NT2/D1 (cell line): ENCODE data around the gene REEP3.

Experiments
- DNase-seq: peaks from one replicate; pipeline ENCODE4 v3.0.0-alpha.2; 2011; ENCODE audit warnings: low read depth, low spot score
- H3K27me3 ChIP-seq: 2 replicates; pipeline ENCODE4 v1.6.0; 2011; ENCODE audit warnings: mild to moderate bottlenecking; ENCODE audit not compliant: insufficient read length, insufficient read depth
- H3K36me3 ChIP-seq: 2 replicates; pipeline ENCODE4 v1.6.1; 2011; ENCODE audit warnings: mild to moderate bottlenecking, low read length, mixed read lengths; ENCODE audit not compliant: insufficient read depth, insufficient read length
- H3K4me1 ChIP-seq: 2 replicates; pipeline ENCODE4 v1.5.1; 2011; ENCODE audit not compliant: insufficient read depth, insufficient read length
- H3K4me3 ChIP-seq: 2 replicates; pipeline ENCODE4 v1.5.1; 2011; ENCODE audit warnings: low read depth; ENCODE audit not compliant: insufficient read length
- H3K9ac ChIP-seq: 2 replicates; pipeline ENCODE4 v1.6.0; 2011; ENCODE audit warnings: low read depth; ENCODE audit not compliant: insufficient read length
- H3K9me3 ChIP-seq: 2 replicates; pipeline ENCODE4 v1.5.1; 2011; ENCODE audit warnings: mild to moderate bottlenecking, low read length; ENCODE audit not compliant: insufficient read depth
- SUZ12 ChIP-seq: IDR thresholded peaks from 2 replicates; pipeline ENCODE4 v1.6.1; 2011; ENCODE audit not compliant: insufficient read length, insufficient read depth; ENCODE audit errors: extremely low read depth
- YY1 ChIP-seq: IDR thresholded peaks from 2 replicates; pipeline ENCODE4 v1.6.1; 2011; ENCODE audit not compliant: insufficient read length, insufficient read depth
- ZNF274 ChIP-seq: IDR thresholded peaks from 2 replicates; pipeline ENCODE4 v1.6.1; 2011; ENCODE audit warnings: mild to moderate bottlenecking, low read depth, low read length

Gene REEP3

DNA sequence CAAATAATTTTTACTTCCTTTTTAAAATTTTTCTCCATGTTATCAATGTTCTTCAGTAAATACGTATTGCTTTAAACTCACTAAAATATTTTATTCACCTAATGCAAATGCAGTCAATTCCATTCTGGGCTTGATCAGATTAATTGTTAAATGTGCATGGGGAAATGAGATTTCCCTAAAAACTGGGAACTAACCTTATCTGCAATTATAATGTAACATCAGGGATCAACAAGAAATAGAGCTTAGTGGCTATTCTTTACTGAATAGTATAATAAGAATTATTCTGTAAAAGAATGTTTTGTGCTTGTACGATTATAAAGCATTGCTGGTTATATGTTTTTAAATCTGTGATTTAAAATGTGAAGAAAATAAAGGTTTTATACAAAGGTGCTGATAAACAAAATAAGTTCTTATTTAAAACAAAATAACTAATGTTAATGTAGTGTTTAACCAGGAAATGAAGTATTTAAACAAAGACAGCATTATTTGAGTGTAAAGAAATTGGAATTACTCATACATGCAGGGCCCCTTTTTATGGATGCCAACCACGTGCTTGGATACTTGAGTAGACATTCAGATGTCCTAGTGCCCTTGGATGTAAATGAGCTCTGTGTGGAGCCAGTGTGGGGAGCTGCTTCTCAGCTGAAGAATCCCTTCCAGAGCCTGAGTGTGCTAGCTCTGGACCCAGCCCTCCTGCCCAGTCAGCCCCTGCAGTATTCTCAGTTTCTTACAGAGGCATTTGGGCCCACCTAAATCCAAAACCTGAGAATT is 84.2 kb downstream of the REEP3 start:
- Histone ChIP-seq H3K9ac (no peak overlapping the region), H3K4me1 (no peaks in the 10 kb centered on the region), H3K27me3 (no peaks in the 10 kb centered on the region), H3K4me3 (no peak overlapping the region), H3K9me3 (no peaks in the 10 kb centered on the region), H3K36me3 (peaks cover 10% of the 10 kb centered on the region)
- DNase-seq = peak; percentile 13
- TF ChIP-seq SUZ12 (no peak), YY1 (no peak), ZNF274 (no peak)

DNA sequence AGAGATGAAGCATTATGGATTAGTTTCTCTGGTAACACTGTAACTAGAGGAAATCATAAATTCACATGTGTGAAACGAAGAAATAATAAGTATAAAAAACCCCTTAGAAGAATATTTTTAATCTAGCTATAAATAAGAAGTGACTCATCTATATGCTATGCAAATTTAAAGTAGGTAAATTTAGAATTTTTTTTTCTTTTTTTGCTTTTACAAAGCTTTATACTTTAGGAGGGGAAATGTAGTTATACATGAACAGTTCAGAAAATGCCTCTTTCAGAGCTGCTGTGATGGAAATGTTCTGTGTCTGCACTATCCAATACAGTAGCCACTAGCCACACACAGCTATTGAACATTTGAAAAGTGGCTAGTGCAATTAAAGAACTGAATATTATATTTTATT is 87.3 kb downstream of the REEP3 start:
- DNase-seq = no peak
- TF ChIP-seq SUZ12 (no peak), ZNF274 (no peak), YY1 (no peak)
- H3K27me3 ChIP-seq = no peaks in the 10 kb centered on the region
- peaks cover 9% of the 10 kb centered on the region for H3K36me3 ChIP-seq
- no peaks in the 10 kb centered on the region for H3K9me3 ChIP-seq
- H3K4me3 ChIP-seq = no peak overlapping the region
- no peak overlapping the region for H3K9ac ChIP-seq
- no peaks in the 10 kb centered on the region for H3K4me1 ChIP-seq

DNA sequence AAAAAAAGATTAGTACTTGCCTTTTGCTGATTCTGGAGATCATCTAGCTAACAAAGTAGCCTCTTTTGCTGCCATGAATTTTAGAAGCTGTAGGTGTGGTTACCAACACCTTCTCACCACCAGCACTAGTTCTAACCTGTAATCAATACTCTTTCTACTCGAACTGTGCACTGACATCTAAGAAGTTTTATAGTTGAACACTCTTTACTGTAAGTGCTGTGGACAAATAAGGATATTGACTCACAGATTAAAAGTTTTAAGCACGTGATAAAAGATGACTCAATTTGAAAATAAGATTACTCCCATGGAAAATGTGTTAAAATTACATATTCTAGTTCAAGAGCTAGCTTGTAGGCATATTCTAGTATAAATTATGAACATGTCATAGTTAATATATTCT is 89.9 kb downstream of the REEP3 start:
- Histone ChIP-seq H3K9me3 (no peaks in the 10 kb centered on the region), H3K9ac (no peak overlapping the region), H3K27me3 (no peaks in the 10 kb centered on the region), H3K4me1 (no peaks in the 10 kb centered on the region), H3K4me3 (no peak overlapping the region), H3K36me3 (peaks cover 14% of the 10 kb centered on the region)
- no peak for DNase-seq
- TF ChIP-seq ZNF274 = no peak
- no peak for TF ChIP-seq SUZ12
- no peak for TF ChIP-seq YY1

DNA sequence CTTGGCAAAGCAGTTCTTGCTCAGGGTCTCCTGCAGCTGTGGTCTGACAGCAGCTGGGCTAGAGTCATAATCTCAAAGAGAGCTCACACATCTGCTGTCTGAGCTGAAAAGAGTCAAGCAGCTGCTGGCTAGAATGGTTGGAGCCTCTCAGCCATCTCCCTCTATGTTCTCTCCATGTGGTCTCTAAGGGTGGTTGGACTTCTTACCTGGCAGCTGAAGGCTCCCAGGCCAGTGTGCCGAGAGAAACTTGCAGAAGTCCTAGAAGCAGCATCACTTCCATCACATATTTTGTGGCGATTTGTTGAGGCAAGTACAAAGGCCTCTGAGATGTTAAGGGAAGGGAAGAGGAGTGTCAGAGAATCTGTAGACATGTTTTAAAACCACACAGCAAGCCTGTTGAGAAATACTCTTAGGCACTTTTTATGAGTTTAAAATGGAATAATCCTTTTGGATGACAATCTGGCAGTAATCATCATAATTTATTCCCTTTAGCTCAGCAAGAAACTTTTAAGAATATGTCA is 93.2 kb downstream of the REEP3 start:
- no peak for DNase-seq
- no peak overlapping the region for H3K9ac ChIP-seq
- H3K4me3 ChIP-seq = no peak overlapping the region
- no peaks in the 10 kb centered on the region for H3K27me3 ChIP-seq
- H3K36me3 ChIP-seq = peaks cover 25% of the 10 kb centered on the region
- no peaks in the 10 kb centered on the region for H3K4me1 ChIP-seq
- TF ChIP-seq YY1 (no peak), SUZ12 (no peak), ZNF274 (no peak)
- H3K9me3 ChIP-seq = no peaks in the 10 kb centered on the region

DNA sequence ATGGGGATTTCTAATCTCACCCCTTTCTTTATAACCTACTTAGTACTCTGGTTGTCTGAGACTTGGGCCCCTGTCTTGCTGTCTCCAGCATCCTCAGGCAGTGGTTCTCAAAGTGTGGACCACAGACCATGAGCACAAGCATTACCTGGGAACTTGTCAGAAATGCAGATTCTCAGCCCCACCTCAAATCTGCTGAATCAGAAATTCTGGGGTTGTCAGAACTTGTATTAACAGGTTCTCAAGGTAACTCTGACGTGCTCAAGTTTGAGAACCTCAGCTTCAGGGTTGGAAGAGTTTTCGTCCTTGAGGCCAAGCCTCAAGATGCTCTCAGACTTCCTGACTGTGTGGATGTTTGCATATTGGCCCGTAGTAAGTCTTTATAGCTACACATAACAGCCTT is 97.4 kb downstream of the REEP3 start:
- Histone ChIP-seq H3K36me3 (peaks cover 29% of the 10 kb centered on the region), H3K9me3 (no peaks in the 10 kb centered on the region), H3K4me3 (no peak overlapping the region), H3K27me3 (no peaks in the 10 kb centered on the region), H3K4me1 (no peaks in the 10 kb centered on the region), H3K9ac (no peak overlapping the region)
- no peak for DNase-seq
- no peak for TF ChIP-seq YY1
- TF ChIP-seq SUZ12 = no peak
- no peak for TF ChIP-seq ZNF274

DNA sequence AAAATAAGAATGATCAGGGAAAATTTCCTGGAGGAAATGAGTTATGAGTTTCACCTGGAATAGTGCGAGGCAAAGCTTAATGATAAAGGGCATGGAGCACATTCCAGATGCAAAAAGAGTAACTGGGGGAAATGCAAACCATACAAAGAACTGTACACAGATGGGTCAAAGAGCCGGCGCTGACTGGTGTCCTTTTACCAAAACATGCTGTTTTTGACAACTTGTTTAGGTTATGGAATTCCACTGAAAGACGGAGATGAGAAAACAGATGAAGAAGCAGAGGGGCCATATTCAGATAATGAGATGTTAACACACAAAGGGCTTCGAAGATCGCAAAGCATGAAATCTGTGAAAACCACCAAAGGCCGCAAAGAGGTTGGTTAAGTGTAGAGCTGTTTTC is 98.2 kb downstream of the REEP3 start:
- TF ChIP-seq SUZ12 (no peak), YY1 (no peak), ZNF274 (no peak)
- Histone ChIP-seq H3K9me3 (no peaks in the 10 kb centered on the region), H3K4me3 (no peak overlapping the region), H3K4me1 (no peaks in the 10 kb centered on the region), H3K9ac (no peak overlapping the region), H3K36me3 (peaks cover 26% of the 10 kb centered on the region), H3K27me3 (no peaks in the 10 kb centered on the region)
- DNase-seq = no peak

DNA sequence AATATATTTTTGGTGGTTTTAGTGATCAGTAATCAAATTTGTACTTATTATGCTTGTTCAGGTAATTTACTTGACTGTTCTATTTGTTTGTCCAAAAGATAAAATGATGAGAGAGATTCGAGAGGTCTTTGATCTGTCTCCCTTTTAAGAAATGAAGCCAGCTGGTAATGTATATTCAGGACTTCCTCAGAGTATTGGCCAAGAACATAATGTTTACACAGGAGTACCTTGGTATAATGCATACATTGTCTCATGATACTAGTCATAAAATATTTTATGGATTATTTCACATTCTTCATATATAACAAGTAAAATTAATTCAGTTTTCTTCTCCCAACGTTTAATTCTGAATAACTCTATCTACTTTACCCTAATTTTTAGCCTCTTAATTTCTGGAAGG is 100.9 kb downstream of the REEP3 start:
- no peak for TF ChIP-seq YY1
- TF ChIP-seq SUZ12 = no peak
- no peak for TF ChIP-seq ZNF274
- DNase-seq = no peak
- Histone ChIP-seq H3K9ac (no peak overlapping the region), H3K9me3 (no peaks in the 10 kb centered on the region), H3K4me1 (no peaks in the 10 kb centered on the region), H3K4me3 (no peak overlapping the region), H3K27me3 (no peaks in the 10 kb centered on the region), H3K36me3 (peaks cover 16% of the 10 kb centered on the region)
